Measurements from ENCODE around the gene CAPN13.

GRCh38 chr2:30761226-30761625 is 46.0 kb downstream of the CAPN13 start:
- no peak for TF ChIP-seq CTCF (IDR thresholded peaks at IDR 0.05)
- TF ChIP-seq POLR2A (IDR thresholded peaks at IDR 0.05; ENCODE audit: low read depth): no peak
- no peak for TF ChIP-seq EP300 (IDR thresholded peaks at IDR 0.05)

All from esophagus muscularis mucosa (tissue), 4 donors.